IPS DF 4.7 (cell line): Measurements from ENCODE around the gene PLCL1.

ENCODE experiments used
- DNase-seq: peaks from one replicate; pipeline ENCODE4 v3.0.0-alpha.2; 2013; ENCODE audit warnings: low spot score; ENCODE audit errors: extremely low read depth

Gene PLCL1

DNA sequence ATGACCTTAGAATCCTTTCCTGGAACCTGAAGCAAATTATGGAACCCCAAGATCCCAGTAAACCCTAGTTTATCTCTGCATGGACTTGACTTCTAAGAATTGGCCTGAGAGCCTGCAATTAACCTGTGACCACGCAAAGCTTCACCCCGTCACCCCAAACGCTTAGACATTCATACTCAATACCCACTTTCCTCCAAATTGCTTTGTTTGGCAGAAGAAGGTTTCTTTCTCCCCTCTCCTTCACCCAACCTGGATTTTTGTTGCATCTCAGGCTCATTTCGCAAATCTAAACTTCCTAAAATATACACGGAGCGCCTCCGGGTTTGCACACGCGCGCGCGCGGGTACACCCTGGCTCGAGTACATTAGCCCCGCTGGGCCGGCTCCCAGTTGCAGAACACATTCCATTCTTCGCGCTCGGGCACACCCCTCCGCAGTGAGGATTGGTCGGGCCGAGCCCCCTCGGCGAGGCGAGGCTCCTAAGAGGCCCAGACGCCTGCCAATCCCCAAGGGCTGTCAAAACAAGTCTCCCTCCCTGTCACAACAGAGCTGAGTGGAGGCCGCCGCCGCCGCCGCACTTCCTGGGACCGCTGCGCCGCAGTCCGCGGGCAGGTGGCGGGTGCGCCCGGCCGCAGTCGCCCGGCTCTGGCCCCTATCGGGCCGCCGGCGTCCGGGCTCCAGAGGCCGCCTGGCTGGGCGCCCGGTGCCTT is at the start of gene PLCL1:
Gene PLCL1, plus strand, starts transcription at position 545 of the 709 bp plus-strand sequence.
- DNase-seq = no peak

DNA sequence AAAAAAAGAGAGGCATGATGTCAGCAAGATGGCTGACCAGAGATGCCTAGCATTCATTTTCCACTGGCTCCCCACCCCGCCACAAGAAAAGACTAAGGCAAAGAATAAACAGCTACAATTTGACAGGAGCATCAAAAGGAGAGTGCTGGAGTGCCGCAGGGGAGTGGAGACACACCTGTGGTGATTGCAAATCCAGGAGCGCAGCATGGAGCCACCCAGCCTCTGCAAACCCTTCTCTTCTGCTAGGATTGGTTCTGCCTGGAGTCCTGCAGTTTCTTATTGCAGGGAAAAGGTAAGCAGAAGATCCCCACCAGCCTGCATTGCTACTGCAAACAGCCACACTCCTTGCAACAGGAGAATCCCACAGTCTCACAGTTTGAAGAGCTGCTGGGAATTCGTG is 45.4 kb upstream of the PLCL1 start:
- DNase-seq = no peak

DNA sequence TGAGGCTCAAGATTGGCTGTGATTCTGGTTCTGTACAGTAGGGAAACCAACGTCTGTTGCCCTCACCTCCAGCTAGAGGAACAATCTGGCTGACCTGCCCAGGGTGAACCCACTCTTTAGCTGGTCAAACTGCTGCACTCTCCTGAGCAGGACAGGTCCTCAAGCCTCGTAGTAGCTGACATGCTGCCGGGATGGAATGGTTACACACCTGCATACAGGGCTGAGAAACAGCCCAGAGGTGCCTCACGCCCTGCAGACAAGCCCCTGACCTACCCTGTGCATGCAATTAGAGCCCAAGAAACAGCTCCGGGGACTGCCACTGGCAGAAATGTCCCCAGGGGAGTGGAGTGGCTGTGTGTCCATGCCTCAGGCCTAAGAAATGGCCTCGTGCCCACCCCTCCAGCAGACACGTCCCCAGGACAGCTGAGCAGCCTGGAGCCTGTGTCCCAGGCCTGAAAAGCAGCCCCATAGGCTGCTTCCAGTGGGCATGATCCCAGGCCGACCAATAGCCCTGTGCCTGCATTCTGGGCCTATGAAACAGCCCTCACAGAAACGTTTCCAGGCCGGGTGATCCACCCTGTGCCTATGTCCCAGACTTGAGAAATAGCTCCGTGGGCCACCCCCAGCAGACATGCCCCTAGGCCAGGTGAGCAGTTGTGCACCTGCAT is 44.6 kb upstream of the PLCL1 start:
- no peak for DNase-seq

DNA sequence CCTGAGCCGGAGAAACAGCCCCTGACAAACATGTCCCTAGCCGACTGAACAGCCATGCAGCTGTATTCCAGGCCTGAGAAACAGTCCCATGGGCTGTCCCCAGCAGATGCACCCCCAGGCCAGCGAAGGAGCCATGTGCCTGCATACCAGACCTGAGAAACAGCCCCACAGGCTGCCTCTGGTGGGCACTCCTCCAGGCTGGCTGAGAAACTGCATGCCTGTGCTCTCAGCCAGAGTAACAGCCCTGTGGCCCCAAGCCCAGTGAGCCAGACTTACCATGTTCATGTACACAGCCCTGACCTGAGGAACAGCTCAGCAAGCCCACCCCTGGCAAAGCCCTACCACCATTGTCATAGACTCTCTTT is 44.1 kb upstream of the PLCL1 start:
- no peak for DNase-seq

DNA sequence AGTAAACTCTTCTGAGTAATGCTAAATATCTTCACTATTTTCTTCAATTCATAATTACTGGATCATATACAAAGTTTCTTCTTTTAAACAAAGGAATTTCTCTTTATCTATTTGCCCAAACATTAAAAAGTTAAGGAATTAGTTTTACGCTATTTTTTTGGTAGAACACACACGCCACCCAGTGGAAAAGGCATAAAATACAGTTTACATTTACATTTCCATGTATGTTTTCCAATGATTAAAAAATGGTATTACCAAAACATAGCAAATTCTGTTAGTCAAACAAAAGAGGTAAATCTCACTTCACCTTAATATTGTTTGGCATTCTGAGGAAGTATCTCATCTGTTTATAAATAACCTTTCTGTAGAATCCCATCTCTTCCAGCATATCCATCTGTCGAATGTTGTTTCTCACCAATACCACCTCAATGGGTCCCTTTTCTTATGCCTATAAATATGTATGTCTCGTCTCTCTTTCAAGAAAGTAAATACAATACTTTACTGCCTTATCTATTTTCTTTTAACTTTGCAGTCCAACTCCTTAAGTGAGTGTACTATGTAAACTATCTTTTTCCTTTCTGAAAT is 26.5 kb upstream of the PLCL1 start:
- DNase-seq = no peak

DNA sequence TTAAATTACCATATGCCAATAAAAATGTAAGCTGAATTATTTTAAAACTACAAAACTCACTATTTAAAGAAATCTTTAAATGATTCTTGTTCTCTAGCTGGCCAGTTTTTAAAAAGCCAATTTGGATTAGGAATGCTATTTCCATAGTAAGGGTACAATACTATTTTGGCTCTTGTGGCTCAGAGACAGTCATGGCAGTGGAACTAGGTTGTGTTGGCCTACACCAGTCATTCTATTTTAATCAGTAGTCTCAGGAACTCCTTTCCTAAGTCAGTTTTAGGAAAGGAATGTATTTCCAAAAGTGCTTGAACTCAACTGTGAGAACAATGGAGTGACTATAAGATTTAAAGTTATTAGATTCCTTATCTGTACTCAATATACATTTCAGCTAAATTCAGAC is 25.1 kb upstream of the PLCL1 start:
- DNase-seq = no peak

DNA sequence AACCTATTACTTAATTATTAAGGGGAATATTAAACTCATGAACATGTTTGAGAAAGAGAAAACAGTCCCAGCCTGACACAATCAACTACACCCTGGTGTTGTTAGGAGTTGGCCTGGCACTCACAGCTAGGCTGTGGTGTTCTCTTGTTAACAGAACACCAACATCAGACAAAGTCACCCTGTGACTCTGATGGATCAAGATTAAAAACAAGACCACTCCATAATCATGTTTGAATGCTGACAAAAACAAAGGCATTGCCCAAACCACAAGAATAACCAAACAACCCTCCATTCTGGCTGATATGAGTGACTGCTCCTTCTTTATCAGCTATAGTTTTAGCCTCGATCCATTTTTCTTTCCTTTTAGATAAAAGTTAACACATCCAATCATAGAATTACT is 22.3 kb upstream of the PLCL1 start:
- no peak for DNase-seq

DNA sequence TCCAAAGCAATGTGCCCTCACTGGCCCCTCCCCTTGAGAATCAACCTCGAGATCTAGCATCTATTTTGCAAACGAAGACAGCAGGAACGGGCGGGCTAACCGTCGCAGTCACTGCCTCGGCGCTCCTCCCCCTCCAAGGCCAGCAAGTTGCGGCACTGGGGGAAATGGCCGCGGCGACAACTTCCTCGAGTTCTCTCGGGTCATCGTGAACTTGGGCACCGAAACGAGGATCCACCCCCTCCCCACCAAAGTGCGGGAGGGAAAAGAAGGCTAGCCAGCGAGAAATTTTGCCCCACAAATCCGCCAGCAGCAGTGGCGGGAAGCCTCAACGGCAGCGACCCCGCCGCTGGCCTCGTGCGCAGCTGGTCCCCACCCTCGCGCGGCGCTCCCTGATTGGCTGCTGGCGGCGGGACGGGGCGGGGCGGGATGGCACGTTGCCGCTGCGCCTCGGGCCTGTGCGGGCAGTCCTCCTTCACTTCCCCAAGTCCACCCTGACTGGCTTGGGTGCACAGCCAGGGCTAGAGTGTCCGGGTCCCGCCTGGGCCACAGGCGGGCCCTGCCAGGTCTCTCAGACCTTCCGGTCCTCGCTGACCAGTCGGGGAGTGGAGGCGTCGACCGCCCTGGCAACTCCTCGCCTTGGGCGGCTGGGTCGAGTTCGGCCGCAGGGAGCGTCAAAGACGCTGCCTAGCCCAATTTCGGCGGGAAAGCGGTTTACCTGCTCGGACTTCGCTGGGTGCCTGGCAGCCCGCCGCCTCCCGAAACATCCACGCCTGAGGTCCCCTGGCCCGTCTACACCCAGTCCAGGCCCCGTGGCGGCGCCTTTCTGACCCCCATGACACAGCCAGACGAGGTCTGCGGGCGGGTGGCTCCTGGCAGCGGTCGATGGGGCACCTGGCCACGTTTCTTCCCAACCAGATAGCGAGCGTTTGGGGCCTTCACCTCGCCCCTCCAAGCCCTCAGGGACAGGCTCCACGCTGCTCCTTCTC is 19.1 kb upstream of the PLCL1 start, which contains the start of gene BOLL:
Gene BOLL, minus strand, starts transcription at position 364 of the 986 bp plus-strand sequence. CDS start 3,469 bp downstream, outside the sequence.
- DNase-seq = no peak

DNA sequence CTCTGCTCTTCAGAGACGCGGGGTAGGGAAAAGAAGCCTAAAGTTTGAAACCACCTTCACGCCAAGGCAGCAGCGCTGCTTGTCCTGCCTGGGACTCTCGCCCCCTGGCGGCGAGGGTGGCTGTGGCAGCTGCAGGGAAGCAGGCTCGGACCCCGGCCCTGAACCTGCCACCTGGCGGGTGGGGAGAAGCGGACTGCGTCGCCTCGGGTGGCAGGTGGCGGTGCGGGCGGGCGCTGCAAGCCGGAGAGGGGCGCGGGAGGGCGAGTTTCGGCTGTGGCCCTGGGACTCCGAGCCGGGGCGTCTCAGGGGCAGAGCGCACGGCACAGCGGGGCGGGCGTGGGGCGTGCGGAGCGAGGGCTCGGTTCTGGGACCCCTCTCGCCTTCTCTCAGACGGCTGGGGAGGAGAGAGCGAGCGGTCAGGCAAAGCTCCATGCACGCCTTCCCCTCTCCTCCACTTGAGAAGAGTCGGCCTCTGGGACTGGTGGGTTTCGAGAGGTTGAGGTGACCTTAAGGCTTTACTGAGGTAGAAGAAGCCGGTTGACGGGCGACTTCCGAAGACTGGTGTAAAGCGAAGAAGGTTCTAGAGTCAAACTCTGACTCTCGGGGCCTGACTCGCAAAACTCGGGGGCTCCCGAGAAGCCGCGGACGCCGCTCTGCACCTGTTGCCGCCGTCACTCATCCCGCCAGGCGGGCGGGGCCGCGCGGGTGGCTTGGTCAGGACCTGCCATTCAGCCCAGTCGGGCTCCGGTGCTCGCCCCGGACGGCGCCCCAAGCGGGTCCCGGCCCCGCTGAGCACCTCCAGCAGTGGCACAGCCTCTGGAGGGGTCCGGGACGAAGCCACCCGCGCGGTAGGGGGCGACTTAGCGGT is 18.1 kb upstream of the PLCL1 start:
- DNase-seq = peak; percentile 28

DNA sequence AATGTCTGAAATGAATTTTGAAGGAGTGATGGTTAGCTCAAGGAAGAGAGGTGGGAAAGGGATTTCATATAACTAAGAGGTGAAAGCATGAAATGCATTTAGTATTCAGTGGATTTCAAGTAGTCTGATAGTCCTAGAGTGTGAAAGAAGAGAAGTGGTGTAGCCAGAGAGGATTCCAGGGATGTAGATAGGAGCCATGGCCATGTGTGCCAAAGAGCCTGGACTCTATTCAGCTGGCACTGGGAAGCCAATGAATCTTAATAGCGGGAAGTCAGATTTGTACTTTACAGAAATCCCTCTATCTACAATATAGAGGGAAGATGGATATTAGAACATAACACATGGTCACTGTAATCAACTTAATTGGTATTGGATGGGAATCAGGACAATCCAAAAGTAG is 10.9 kb upstream of the PLCL1 start:
- DNase-seq = no peak

DNA sequence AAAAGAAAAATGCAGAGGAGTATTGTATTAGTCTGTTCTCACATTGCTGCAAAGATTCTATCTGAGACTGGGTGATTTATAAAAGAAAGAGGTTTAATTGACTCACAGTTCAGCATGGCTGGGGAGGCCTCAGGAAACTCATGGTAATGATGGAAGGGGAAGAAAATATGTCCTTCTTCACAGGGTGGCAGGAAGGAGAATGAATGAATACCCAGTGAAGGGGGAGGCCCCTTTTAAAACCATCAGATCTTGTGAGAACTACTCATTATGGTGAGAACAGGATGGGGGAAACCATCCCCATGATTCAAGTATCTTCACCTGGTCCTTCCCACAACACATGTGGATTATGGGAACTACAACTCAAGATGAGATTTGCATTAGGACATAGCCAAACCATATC is 9.1 kb upstream of the PLCL1 start:
- no peak for DNase-seq

DNA sequence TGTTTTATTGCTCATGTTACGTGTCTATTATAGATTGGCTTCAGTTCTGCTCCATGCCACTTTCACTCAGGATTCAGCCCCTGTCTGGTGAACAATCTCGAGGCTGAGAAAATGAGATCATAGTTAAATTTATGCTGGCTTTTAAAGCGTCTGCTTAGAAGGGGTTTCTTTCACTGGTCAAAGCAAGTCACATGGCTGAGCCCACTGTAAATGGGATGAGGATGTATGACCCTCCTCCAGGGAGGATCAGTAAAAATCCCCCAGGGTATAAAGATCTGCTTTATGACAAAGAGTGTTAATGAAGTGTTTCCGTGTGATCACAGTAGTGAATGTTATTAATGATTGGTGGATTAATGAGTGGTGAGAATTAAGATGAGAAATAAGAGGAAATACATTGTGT is 6.2 kb upstream of the PLCL1 start:
- no peak for DNase-seq

DNA sequence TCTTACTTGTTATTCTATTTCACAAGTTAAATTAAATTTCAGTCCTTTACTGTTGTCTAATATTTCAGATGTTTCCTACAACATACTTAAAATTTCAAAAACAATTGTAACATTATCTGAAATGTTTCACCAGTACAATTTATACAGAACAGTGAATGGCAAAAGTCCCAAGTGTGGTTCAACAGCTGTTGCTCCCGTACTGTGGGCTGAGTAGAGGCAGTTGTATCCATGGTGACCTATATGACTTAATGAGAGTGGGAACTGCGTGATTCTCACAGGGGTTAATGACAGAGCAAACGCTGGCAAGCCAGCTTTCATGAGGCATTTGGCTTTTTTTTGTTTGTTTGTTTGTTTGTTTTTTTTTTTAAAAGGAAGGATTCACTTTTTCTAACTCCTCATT is 5.3 kb upstream of the PLCL1 start:
- no peak for DNase-seq

DNA sequence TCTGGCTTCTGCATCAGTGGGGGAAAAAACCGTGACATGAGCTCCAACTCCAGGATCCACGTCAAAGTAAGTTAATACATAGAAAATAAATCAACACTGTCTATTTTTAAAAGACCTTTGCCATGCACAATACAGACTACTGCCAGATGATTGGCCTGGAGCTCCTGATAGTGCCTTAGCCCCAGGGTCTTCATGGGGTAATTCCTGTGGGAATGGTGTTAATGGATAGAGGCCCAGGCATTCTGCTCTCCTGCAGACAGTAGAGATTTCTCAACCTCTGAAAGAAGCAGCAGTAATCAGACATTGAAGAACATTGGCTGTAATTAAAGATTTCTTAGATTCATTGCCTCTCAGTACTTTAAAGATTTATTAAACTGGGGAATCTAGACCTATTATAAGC is 4.3 kb upstream of the PLCL1 start:
- no peak for DNase-seq

DNA sequence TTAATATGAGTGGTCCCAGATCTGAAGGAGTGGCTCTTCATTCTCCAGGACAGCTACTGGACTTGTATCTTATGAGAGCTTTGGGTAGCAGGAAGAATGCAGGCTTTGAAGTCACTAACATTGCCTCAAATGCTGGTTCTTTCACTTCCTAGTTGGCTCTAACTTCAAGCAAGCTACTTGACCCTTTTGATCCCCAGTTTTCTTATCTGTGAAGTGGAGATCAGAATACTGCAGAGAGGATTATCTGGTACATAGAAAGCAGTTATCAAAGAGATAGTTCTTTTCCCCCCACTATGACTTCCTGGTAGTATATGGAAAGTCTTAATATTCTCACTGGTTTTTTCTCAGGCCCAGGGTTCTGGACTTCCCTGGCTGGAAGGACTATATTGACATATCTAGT is 3.4 kb upstream of the PLCL1 start:
- DNase-seq = no peak

DNA sequence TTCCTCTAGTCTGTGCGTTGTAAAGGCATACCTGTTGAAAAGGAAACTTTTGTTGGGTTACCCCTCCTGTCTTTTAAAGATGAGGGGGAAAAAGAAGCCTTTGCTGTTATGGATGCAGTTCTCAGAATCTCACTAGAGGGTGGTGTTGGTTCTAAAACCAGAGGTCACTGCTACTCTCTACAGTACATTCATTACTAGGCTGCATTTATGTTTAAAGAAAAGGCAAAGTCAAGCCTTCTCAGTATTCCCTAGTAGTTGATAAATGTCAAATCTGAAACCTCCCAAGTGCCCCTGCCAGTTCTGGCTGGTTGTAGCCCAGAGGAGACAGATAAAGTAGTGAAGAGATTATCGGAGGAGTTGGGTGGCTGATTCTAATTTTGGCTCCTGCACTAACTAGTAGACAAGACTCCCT is 1.4 kb upstream of the PLCL1 start:
- no peak for DNase-seq

DNA sequence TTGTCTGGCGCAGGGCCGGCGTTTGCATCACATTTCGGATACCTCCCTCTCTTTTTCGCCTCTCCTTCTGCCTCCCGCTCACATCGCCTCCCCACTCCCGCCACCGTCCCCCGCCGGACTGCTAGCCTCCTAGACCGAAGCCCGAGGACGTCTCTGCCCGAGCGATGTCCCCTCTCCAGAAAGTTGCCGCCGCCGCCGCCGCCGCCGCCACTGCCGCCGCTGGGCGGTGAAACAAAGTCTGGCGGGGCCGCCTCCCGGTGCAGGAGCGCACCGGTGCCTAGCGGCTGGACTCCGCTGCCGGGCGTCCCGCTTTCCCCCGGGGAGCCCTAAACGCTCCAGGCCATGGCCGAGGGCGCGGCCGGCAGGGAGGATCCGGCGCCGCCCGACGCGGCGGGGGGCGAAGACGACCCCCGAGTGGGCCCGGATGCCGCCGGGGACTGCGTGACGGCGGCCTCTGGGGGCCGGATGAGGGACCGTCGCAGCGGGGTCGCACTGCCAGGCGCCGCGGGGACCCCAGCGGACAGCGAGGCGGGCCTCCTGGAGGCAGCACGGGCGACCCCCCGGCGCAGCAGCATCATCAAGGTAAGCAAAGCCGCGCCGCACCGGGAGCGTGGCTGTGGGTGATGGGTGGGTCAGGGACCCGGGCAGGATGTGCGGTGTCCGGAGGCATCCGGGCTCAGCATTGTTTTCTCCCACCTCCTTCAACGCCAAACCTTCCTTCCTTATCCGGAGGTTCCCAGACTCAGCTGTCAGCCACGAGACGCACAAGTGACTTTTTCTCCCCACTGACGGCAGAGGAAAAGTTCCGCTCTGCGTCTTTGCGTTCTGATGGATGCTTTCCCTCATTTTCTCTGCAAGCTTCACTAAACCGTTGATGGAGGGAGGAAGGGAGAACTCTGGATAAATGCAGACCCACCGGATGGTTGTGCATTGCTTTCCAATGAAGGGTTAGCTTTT is 643 bp downstream of the PLCL1 start:
- no peak for DNase-seq

DNA sequence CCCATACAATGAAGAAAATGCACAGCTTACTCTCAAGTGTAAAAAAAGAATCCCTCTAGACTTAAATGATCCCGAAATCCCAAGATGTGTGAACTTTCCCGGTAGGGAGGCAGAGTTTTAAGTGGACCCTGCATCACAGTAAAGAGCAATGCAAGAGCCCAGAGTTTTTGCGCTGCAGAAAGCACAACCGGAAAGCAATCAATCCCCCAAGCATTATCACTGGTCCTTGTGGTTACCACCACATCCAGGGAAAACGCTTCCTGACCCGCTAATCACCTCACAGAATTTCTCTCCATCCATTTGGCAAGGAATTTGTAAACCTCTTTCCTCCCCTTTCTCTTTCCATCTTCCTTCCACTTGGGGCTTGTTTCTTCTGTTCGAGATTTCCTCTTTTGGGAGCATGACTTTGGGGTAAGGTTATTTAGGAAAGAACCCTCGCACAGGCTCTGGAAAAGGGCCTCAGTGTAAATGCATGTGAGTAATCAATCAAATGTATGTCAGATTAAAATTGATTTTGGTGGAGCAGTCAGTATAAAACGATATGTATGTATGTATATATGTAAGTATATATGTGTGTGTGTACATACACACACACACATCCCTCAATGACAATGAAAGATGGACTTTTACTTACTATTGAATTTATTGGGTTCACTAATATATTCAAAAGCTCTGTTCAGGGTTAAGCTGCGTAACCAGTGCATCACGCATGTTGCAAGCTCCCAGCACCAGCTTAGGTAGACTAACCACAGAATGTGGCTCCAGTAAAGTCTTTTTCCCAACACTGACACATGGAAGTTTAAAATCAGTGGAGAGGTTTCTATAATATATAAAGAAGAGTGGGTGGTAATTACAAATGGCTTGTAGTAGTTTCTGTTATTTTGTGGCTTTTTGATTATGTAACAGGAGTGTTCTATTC is 1.6 kb downstream of the PLCL1 start:
- DNase-seq = no peak
